Ovary (tissue), 3 donors: ENCODE data around the gene THAP4.

Experiments used
- POLR2A ChIP-seq: fragments of 450-650 bp; IDR thresholded peaks from one replicate; pipeline ENCODE4 v1.6.1; 2017; ENCODE audit warnings: antibody characterized with exemption, mild to moderate bottlenecking, moderate library complexity
- TF ChIP-seq, protein P1 (sequence below), 3 donors: fragments of 450-650 bp in 2 of 3; fragments of 200-600 bp in 1 of 3; IDR thresholded peaks; one replicate each; pipeline versions ENCODE4 v1.5.1 to v1.8.0; 2016 to 2022; ENCODE audit warnings: antibody characterized with exemption in 3 of 3, mild to moderate bottlenecking in 1 of 3
- donor health status: DM: no; HTN: no; CAD: no.

DNA sequence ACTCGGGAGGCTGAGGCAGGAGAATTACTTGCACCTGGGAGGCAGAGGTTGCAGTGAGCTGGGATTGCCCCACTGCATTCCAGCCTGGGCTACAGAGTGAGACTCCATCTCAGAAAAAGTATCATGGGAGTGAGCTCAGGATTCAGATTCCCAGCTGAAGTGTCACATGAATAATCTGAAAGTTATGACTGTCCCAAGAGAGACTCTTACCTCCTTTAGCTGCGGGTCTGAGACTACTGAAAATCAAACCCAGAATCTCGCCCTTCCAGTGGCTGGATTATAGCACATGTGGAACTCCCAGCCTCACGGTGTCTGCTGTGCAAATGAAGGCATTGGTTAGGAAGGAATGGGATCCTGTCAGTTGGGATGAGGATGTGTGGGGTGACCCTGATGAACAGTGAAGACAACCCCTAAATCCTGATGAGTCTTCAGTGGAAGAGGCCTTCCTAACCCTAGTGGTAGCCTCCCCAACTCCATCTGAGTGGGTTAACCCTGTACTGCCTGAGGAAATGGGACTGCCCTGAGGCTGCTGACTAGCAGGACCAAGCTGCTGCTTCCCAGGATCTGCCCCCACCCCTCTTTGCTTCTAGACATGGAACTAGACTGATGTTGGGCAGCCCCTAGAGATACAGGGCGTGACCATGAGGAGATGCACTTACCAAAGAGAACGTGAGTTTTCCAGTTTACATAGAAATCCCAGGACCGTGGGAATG lies 61.9 kb downstream of the THAP4 start:
- TF ChIP-seq, protein P1, sequence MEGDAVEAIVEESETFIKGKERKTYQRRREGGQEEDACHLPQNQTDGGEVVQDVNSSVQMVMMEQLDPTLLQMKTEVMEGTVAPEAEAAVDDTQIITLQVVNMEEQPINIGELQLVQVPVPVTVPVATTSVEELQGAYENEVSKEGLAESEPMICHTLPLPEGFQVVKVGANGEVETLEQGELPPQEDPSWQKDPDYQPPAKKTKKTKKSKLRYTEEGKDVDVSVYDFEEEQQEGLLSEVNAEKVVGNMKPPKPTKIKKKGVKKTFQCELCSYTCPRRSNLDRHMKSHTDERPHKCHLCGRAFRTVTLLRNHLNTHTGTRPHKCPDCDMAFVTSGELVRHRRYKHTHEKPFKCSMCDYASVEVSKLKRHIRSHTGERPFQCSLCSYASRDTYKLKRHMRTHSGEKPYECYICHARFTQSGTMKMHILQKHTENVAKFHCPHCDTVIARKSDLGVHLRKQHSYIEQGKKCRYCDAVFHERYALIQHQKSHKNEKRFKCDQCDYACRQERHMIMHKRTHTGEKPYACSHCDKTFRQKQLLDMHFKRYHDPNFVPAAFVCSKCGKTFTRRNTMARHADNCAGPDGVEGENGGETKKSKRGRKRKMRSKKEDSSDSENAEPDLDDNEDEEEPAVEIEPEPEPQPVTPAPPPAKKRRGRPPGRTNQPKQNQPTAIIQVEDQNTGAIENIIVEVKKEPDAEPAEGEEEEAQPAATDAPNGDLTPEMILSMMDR (IDR thresholded peaks at IDR 0.05): no peak
- TF ChIP-seq POLR2A: no peak
